Nephron (organoid): ENCODE measurements around the gene L3MBTL4.
A peak's percentile ranks its signal among the peaks of the same experiment; 100 is the strongest.

Source experiments
- H3K27ac Mint-ChIP-seq, 3 experiments: 2 replicates each; pipeline ENCODE4 v1.8.0; 2020; ENCODE audit warnings: mixed read lengths in 3 of 3, mild to moderate bottlenecking in 2 of 3, moderate library complexity in 1 of 3
- H3K27me3 Mint-ChIP-seq: 2 replicates; pipeline ENCODE4 v1.8.0; 2021; ENCODE audit warnings: low read depth, mild to moderate bottlenecking, moderate library complexity, mixed read lengths
- H3K36me3 Mint-ChIP-seq: 2 replicates; pipeline ENCODE4 v1.8.0; 2020; ENCODE audit warnings: low read depth, mixed read lengths
- H3K4me1 Mint-ChIP-seq: 2 replicates; pipeline ENCODE4 v1.8.0; 2020; ENCODE audit warnings: mixed read lengths
- H3K4me3 Mint-ChIP-seq, 3 experiments: 2 replicates each; pipeline ENCODE4 v1.8.0; 2020; ENCODE audit warnings: mild to moderate bottlenecking in 3 of 3, mixed read lengths in 3 of 3, moderate library complexity in 2 of 3
- H3K9me3 Mint-ChIP-seq: 2 replicates; pipeline ENCODE4 v1.8.0; 2020; ENCODE audit warnings: mixed read lengths
- CTCF ChIP-seq, 3 experiments: fragments of 200-600 bp; sonication (generic); IDR thresholded peaks; one replicate each; pipeline ENCODE4 v1.5.0; 2021; ENCODE audit warnings: antibody characterized with exemption in 3 of 3; ENCODE audit not compliant: unreplicated experiment in 3 of 3

L3MBTL4 gene

GRCh38 chr18:6248017-6248416 is 166.7 kb downstream of the L3MBTL4 start:
- Mint-ChIP-seq H3K4me1 (no peaks in the 10 kb centered on the region), H3K9me3 (peaks cover 3% of the 10 kb centered on the region), H3K27ac (no peak overlapping the region), H3K4me3 (no peak overlapping the region), H3K27me3 (no peaks in the 10 kb centered on the region), H3K36me3 (no peaks in the 10 kb centered on the region)
- TF ChIP-seq CTCF (IDR thresholded peaks at IDR 0.05; ENCODE audit: unreplicated experiment in 3 of 3), result no peak

GRCh38 chr18:6242004-6242403 is 172.7 kb downstream of the L3MBTL4 start:
- Mint-ChIP-seq H3K4me3 (no peak overlapping the region), H3K4me1 (peaks cover 9% of the 10 kb centered on the region), H3K27ac (no peak overlapping the region), H3K27me3 (no peaks in the 10 kb centered on the region), H3K36me3 (no peaks in the 10 kb centered on the region), H3K9me3 (no peaks in the 10 kb centered on the region)
- TF ChIP-seq CTCF (IDR thresholded peaks at IDR 0.05; ENCODE audit: unreplicated experiment in 3 of 3), result no peak

- no peaks in the 10 kb centered on the region for H3K36me3 Mint-ChIP-seq
- no peak for TF ChIP-seq CTCF (IDR thresholded peaks at IDR 0.05; ENCODE audit: unreplicated experiment in 3 of 3)
- no peaks in the 10 kb centered on the region for H3K27me3 Mint-ChIP-seq
- H3K9me3 Mint-ChIP-seq, result peaks cover 3% of the 10 kb centered on the region
- peak overlapping the region in 2 of 3 experiments; percentile 53 to 79 for H3K4me3 Mint-ChIP-seq
- H3K4me1 Mint-ChIP-seq, result peaks cover 9% of the 10 kb centered on the region
- peak overlapping the region in 1 of 3 experiments; percentile 7 for H3K27ac Mint-ChIP-seq
Measured at GRCh38 chr18:6239716-6240115, 175.0 kb downstream of the L3MBTL4 start.

- no peak overlapping the region for H3K27ac Mint-ChIP-seq
- H3K36me3 Mint-ChIP-seq, result no peaks in the 10 kb centered on the region
- TF ChIP-seq CTCF (IDR thresholded peaks at IDR 0.05; ENCODE audit: unreplicated experiment in 3 of 3), result no peak
- peaks cover 9% of the 10 kb centered on the region for H3K4me1 Mint-ChIP-seq
- no peak overlapping the region for H3K4me3 Mint-ChIP-seq
- H3K9me3 Mint-ChIP-seq, result peaks cover 17% of the 10 kb centered on the region
- H3K27me3 Mint-ChIP-seq, result no peaks in the 10 kb centered on the region
Measured at GRCh38 chr18:6236258-6236657, 178.5 kb downstream of the L3MBTL4 start.

GRCh38 chr18:6222271-6222670 is 192.4 kb downstream of the L3MBTL4 start:
- peaks cover 8% of the 10 kb centered on the region for H3K9me3 Mint-ChIP-seq
- H3K27ac Mint-ChIP-seq, result no peak overlapping the region
- no peak for TF ChIP-seq CTCF (IDR thresholded peaks at IDR 0.05; ENCODE audit: unreplicated experiment in 3 of 3)

GRCh38 chr18:6221602-6222014 is 193.1 kb downstream of the L3MBTL4 start:
- Mint-ChIP-seq H3K27me3 (peaks cover 4% of the 10 kb centered on the region), H3K9me3 (peaks cover 8% of the 10 kb centered on the region), H3K4me1 (no peaks in the 10 kb centered on the region), H3K4me3 (no peak overlapping the region), H3K27ac (no peak overlapping the region), H3K36me3 (peaks cover 4% of the 10 kb centered on the region)
- no peak for TF ChIP-seq CTCF (IDR thresholded peaks at IDR 0.05; ENCODE audit: unreplicated experiment in 3 of 3)

More at GRCh38 chr18:6222271-6222670, 192.4 kb downstream of the L3MBTL4 start:
- H3K4me3 Mint-ChIP-seq, result no peak overlapping the region
- H3K27me3 Mint-ChIP-seq, result peaks cover 4% of the 10 kb centered on the region
- H3K36me3 Mint-ChIP-seq, result peaks cover 4% of the 10 kb centered on the region
- H3K4me1 Mint-ChIP-seq, result no peaks in the 10 kb centered on the region
